Prostate gland (tissue), 2 donors: Measurements from ENCODE around the gene MINDY1. TPM values are rescaled to one million over a fixed set of nuclear protein-coding genes. Genes with fewer than 3 reads are reported as not detected.

ENCODE experiments used
- DNase-seq: peaks from one replicate; pipeline ENCODE4 v3.0.0-alpha.2; 2019; ENCODE audit warnings: low spot score
- H3K27ac ChIP-seq, 2 donors: fragments of 200-600 bp; sonication (generic); 2 replicates each; pipeline ENCODE4 v1.5.1; 2017 to 2019
- H3K27me3 ChIP-seq: fragments of 200-600 bp; sonication (generic); replicated peaks from 2 replicates; pipeline ENCODE4 v1.5.1; 2019; ENCODE audit not compliant: insufficient read depth
- H3K36me3 ChIP-seq, 2 donors: fragments of 200-600 bp; sonication (generic); 1 replicate in 1 of 2; 2 replicates in 1 of 2; pipeline versions ENCODE4 v1.5.1 to v1.8.1; 2017 to 2019
- H3K4me1 ChIP-seq: fragments of 200-600 bp; sonication (generic); replicated peaks from 2 replicates; pipeline ENCODE4 v1.5.1; 2019
- H3K4me3 ChIP-seq, 2 donors: fragments of 200-600 bp; sonication (generic); 2 replicates each; pipeline ENCODE4 v1.5.1; 2017 to 2019
- H3K9me3 ChIP-seq: fragments of 200-600 bp; sonication (generic); 2 replicates; pipeline ENCODE4 v1.5.1; 2017
- POLR2A ChIP-seq: fragments of 450-650 bp; IDR thresholded peaks from one replicate; pipeline ENCODE4 v1.6.1; 2016; ENCODE audit warnings: antibody characterized with exemption, mild to moderate bottlenecking
- POLR2AphosphoS5 ChIP-seq: sonication (generic); formaldehyde crosslinking; IDR thresholded peaks from one replicate; pipeline ENCODE4 v1.6.1; 2017; ENCODE audit warnings: antibody characterized with exemption
- WGBS: methylation state at CpG from one replicate; pipeline ENCODE4 v1.1.5; 2018; 5-methylcytosine and 5-hydroxymethylcytosine counted together
- intact Hi-C: fragments of 100-400 bp; cut with DNase I; formaldehyde crosslinking; loops from one replicate; pipeline ENCODE4 v1.14.2; 2022
- total RNA-seq, 2 donors: library from RNA; depleted of rRNA; stranded (reverse); fragments of >200 nt; gene quantifications; one replicate each; pipeline ENCODE4 v1.1.0, GENCODE V29; 2016
- TF ChIP-seq, protein P1 (sequence below), 4 experiments: fragments of 200-600 bp in 2 of 4; fragments of 450-650 bp in 2 of 4; sonication (generic) in 2 of 4; IDR thresholded peaks; 1 replicate in 3 of 4; 2 replicates in 1 of 4; pipeline ENCODE4 v1.5.1; 2016 to 2019; ENCODE audit warnings: antibody characterized with exemption in 4 of 4, mild to moderate bottlenecking in 2 of 4, moderate library complexity in 2 of 4

MINDY1 gene
- total RNA-seq, 2 donors from 2014 or later = 26.8 to 65.4 TPM

- WGBS = under 1% methylated on average over 28 of the region's 29 CpGs
- peak within 1 kb of the TSS; percentile 66 to 72 for H3K4me3 ChIP-seq
- H3K27ac ChIP-seq = peak within 1 kb of the TSS; percentile 94 to 97
- H3K36me3 ChIP-seq = peaks cover 0 to 4% of the 10 kb centered on the region in 2 donors
- intact Hi-C loops = no loop called here
- TF ChIP-seq, protein P1, sequence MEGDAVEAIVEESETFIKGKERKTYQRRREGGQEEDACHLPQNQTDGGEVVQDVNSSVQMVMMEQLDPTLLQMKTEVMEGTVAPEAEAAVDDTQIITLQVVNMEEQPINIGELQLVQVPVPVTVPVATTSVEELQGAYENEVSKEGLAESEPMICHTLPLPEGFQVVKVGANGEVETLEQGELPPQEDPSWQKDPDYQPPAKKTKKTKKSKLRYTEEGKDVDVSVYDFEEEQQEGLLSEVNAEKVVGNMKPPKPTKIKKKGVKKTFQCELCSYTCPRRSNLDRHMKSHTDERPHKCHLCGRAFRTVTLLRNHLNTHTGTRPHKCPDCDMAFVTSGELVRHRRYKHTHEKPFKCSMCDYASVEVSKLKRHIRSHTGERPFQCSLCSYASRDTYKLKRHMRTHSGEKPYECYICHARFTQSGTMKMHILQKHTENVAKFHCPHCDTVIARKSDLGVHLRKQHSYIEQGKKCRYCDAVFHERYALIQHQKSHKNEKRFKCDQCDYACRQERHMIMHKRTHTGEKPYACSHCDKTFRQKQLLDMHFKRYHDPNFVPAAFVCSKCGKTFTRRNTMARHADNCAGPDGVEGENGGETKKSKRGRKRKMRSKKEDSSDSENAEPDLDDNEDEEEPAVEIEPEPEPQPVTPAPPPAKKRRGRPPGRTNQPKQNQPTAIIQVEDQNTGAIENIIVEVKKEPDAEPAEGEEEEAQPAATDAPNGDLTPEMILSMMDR (IDR thresholded peaks at IDR 0.05) = no peak
- TF ChIP-seq POLR2AphosphoS5 (peak; percentile 85), POLR2A (peak; percentile 72)
- H3K9me3 ChIP-seq = no peaks in the 10 kb centered on the region
- H3K27me3 ChIP-seq = no peaks in the 10 kb centered on the region
- H3K4me1 ChIP-seq = no peaks in the 10 kb centered on the region
- peak; percentile 59 for DNase-seq
These were observed 40.9 kb upstream of the MINDY1 start, which contains the start of gene C1orf56 for GRCh38 chr1:151047591-151047924. TSS of gene C1orf56 (plus strand) at chr1:151047751. CDS start at chr1:151047848, 97 bp downstream.

DNA sequence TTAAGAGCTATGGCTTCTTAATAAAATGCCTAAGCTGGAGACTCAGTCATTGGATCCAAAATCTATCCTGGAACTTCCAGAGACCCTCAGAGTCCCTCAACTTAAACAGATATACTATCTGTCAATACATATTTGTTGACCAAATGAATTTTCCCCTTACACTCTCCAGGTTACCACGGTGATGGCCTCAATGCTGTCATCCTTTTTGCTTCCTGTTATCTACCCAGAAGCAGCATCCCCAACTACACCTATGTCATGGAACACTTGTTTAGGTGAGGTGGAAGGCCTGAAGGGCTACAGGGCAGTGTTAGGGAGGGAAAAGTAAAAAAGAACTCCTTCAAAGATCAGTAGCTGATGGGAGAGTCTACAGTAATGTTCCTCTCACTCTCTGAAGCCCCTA, 36.5 kb upstream of the MINDY1 start:
- WGBS = 97% methylated on average over 1 of the region's 1 CpG
- Histone ChIP-seq H3K9me3 (no peaks in the 10 kb centered on the region), H3K36me3 (no peaks in the 10 kb centered on the region), H3K4me3 (no peak overlapping the region), H3K27me3 (no peaks in the 10 kb centered on the region), H3K27ac (no peak overlapping the region), H3K4me1 (no peaks in the 10 kb centered on the region)
- intact Hi-C loops = no loop called here
- no peak for DNase-seq
- TF ChIP-seq, protein P1 (IDR thresholded peaks at IDR 0.05) = no peak
- TF ChIP-seq POLR2AphosphoS5 (no peak), POLR2A (no peak)

DNA sequence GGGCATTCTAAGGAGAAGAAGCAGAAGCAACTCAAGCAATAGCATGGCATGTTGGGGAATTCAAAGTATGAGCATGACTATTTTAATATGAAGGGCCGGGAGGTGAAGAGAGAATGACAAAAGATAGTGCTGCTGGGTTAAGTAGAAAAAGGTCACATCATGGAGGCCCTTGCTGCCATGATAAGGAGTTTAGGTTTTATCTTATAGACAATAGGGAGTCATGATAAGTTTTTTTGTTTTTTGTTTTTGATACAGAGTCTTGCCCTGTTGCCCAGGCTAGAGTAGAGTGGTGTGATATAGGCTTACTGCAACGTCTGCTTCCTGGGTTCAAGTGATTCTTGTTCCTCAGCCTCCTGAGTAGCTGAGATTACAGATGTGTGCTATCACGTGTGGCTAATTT, 32.8 kb upstream of the MINDY1 start:
- no peak overlapping the region for H3K4me3 ChIP-seq
- 97% methylated on average over 3 of the region's 3 CpGs for WGBS
- no peak overlapping the region for H3K27ac ChIP-seq
- DNase-seq = no peak
- no peaks in the 10 kb centered on the region for H3K4me1 ChIP-seq
- TF ChIP-seq POLR2A (no peak), POLR2AphosphoS5 (no peak)
- TF ChIP-seq, protein P1 (IDR thresholded peaks at IDR 0.05) = no peak
- no peaks in the 10 kb centered on the region for H3K27me3 ChIP-seq
- H3K9me3 ChIP-seq = no peaks in the 10 kb centered on the region
- no peaks in the 10 kb centered on the region for H3K36me3 ChIP-seq
- intact Hi-C loops = no loop called here

DNA sequence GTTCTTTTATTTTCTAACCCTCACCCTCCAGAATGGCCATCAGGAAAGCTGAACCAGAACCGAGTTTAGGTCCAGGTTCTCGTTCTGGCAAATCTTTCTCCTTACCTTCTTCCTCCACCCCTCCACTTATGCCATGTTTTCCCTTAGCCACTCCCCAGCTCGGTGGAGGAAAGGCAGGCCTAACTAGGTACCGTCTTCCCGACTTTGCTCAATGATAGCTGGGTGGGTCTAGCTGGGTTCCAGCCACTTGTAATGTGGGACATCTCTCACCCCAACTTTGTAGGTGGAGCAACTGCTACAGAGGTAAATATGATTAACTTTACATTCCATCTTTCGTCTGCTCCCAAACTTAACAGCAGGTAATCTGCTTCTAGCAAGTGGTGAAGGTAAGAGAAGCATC, 30.3 kb upstream of the MINDY1 start:
- Histone ChIP-seq H3K27ac (peak overlapping the region in 1 of 2 donors; percentile 43), H3K36me3 (no peaks in the 10 kb centered on the region), H3K4me3 (peak overlapping the region in 1 of 2 donors; percentile 20), H3K4me1 (no peaks in the 10 kb centered on the region), H3K9me3 (no peaks in the 10 kb centered on the region), H3K27me3 (no peaks in the 10 kb centered on the region)
- intact Hi-C loops = no loop called here
- TF ChIP-seq POLR2AphosphoS5 (no peak), POLR2A (no peak)
- no peak for DNase-seq
- WGBS = 65% methylated on average over 6 of the region's 6 CpGs

- 40% methylated on average over 2 of the region's 2 CpGs for WGBS
- Histone ChIP-seq H3K27me3 (no peaks in the 10 kb centered on the region), H3K27ac (peak within 1 kb of the TSS in 1 of 2 donors; percentile 43), H3K9me3 (no peaks in the 10 kb centered on the region), H3K4me3 (peak within 1 kb of the TSS in 1 of 2 donors; percentile 20), H3K4me1 (no peaks in the 10 kb centered on the region), H3K36me3 (no peaks in the 10 kb centered on the region)
- TF ChIP-seq POLR2AphosphoS5 = no peak
- TF ChIP-seq, protein P1 (IDR thresholded peaks at IDR 0.05) = no peak
- TF ChIP-seq POLR2A = no peak
- intact Hi-C loops = no loop called here
- peak; percentile 22 for DNase-seq
These were observed 29.7 kb upstream of the MINDY1 start, which contains the start of gene BNIPL for GRCh38 chr1:151036356-151036755. TSS of gene BNIPL (plus strand) at chr1:151036586. CDS start at chr1:151036726, 140 bp downstream.
